ENCODE data around the gene TMTC2. TPM values are rescaled to one million over a fixed set of nuclear protein-coding genes. Genes with fewer than 3 reads are reported as not detected.

The TMTC2 gene
- total RNA-seq, 1 donor from 2014 or later = 2.2 TPM

DNA sequence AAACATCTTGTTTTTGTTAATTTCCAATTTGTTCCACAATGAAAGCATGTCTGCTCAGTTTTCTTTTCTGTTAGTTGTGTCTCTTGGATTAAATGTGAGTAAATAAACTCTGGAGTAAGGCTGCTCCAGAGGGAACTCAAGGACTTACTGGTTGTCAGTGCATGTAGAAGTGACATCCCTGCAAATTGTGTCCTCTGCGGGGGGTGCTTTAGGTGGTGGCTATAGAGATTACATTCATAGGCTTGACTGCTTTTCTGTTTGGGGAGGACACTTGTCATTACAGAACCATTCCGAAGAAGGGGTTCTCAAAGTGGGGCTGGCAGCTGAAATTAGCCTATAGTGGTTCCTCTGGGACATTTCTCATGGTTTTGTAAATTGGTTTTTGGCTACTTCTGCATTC is 8.8 kb downstream of the TMTC2 start:
- Mint-ChIP-seq H3K27me3 (peaks cover 2% of the 10 kb centered on the region), H3K4me1 (no peaks in the 10 kb centered on the region), H3K4me3 (no peak overlapping the region), H3K27ac (no peak overlapping the region), H3K9me3 (no peaks in the 10 kb centered on the region), H3K36me3 (ENCODE audit: low read depth) (no peaks in the 10 kb centered on the region)
- POLR2A ChIA-PET = no interaction called here
- DNase-seq (no peak), ATAC-seq (ENCODE audit: low read depth) (no peak)
- intact Hi-C loops (cut with micrococcal nuclease) = no loop called here
- TF ChIP-seq, protein P1, sequence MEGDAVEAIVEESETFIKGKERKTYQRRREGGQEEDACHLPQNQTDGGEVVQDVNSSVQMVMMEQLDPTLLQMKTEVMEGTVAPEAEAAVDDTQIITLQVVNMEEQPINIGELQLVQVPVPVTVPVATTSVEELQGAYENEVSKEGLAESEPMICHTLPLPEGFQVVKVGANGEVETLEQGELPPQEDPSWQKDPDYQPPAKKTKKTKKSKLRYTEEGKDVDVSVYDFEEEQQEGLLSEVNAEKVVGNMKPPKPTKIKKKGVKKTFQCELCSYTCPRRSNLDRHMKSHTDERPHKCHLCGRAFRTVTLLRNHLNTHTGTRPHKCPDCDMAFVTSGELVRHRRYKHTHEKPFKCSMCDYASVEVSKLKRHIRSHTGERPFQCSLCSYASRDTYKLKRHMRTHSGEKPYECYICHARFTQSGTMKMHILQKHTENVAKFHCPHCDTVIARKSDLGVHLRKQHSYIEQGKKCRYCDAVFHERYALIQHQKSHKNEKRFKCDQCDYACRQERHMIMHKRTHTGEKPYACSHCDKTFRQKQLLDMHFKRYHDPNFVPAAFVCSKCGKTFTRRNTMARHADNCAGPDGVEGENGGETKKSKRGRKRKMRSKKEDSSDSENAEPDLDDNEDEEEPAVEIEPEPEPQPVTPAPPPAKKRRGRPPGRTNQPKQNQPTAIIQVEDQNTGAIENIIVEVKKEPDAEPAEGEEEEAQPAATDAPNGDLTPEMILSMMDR (IDR thresholded peaks at IDR 0.05) = no peak
- CTCF ChIA-PET = no interaction called here

DNA sequence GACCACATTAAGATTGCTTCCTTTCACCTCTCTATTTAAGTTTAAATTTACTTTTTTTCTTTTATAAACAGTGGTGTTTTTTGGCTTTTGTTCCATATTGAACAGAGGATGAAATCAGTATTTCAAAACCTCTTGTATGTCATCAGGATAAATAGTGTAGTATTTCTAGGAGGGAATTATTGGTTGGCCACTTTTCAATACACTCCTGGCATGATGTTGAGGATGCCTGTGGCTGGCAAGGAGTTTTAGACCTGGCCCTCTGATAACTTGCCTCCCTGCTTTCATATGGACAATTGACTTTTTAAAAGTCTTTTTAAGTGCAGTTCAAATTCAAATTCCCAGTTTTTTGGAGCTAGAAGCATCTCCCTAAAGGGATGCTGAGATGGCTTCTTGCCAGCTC is 9.8 kb downstream of the TMTC2 start:
- CTCF ChIA-PET = interaction anchor here (2.2 kb wide), 1 partner anchor 10 kb away, joined by 15 read pairs; the partner anchor contains the start of gene TMTC2
- POLR2A ChIA-PET = no interaction called here
- DNase-seq (no peak), ATAC-seq (ENCODE audit: low read depth) (no peak)
- Mint-ChIP-seq H3K27ac (no peak overlapping the region), H3K27me3 (no peaks in the 10 kb centered on the region), H3K36me3 (ENCODE audit: low read depth) (no peaks in the 10 kb centered on the region), H3K4me3 (no peak overlapping the region), H3K9me3 (no peaks in the 10 kb centered on the region), H3K4me1 (no peaks in the 10 kb centered on the region)
- intact Hi-C loops (cut with micrococcal nuclease) = no loop called here
- TF ChIP-seq, protein P1 (IDR thresholded peaks at IDR 0.05) = no peak

GRCh38 chr12:82698708-82699564 is 12.2 kb downstream of the TMTC2 start:
- no peaks in the 10 kb centered on the region for H3K36me3 Mint-ChIP-seq (ENCODE audit: low read depth)
- no peaks in the 10 kb centered on the region for H3K9me3 Mint-ChIP-seq
- ChIA-PET CTCF (interaction anchor here (1.0 kb wide), 1 partner anchor 10 kb away, joined by 3 read pairs; no protein-coding TSS in a partner anchor), POLR2A (no interaction called here)
- no peak for DNase-seq
- intact Hi-C loops (cut with micrococcal nuclease) = no loop called here
- TF ChIP-seq, protein P1 (IDR thresholded peaks at IDR 0.05) = no peak
- H3K4me3 Mint-ChIP-seq = no peak overlapping the region
- no peaks in the 10 kb centered on the region for H3K27me3 Mint-ChIP-seq
- ATAC-seq (ENCODE audit: low read depth) = no peak
- no peak overlapping the region for H3K27ac Mint-ChIP-seq
- H3K4me1 Mint-ChIP-seq = no peaks in the 10 kb centered on the region

GRCh38 chr12:82705774-82706173 is 19.1 kb downstream of the TMTC2 start:
- ATAC-seq (ENCODE audit: low read depth) (no peak), DNase-seq (no peak)
- CTCF ChIA-PET = interaction anchor here (0.9 kb wide), 1 partner anchor 20 kb away, joined by 3 read pairs; no protein-coding TSS in a partner anchor
- intact Hi-C loops (cut with micrococcal nuclease) = no loop called here
- H3K4me1 Mint-ChIP-seq = no peaks in the 10 kb centered on the region
- H3K27me3 Mint-ChIP-seq = no peaks in the 10 kb centered on the region
- no peak overlapping the region for H3K27ac Mint-ChIP-seq
- no peaks in the 10 kb centered on the region for H3K36me3 Mint-ChIP-seq (ENCODE audit: low read depth)
- no peak overlapping the region for H3K4me3 Mint-ChIP-seq
- no peaks in the 10 kb centered on the region for H3K9me3 Mint-ChIP-seq
- POLR2A ChIA-PET = no interaction called here
- TF ChIP-seq, protein P1 (IDR thresholded peaks at IDR 0.05) = no peak

GRCh38 chr12:82708061-82708879 is 21.6 kb downstream of the TMTC2 start:
- ATAC-seq (ENCODE audit: low read depth) = no peak
- Mint-ChIP-seq H3K9me3 (peaks cover 4% of the 10 kb centered on the region), H3K36me3 (ENCODE audit: low read depth) (no peaks in the 10 kb centered on the region), H3K27ac (no peak overlapping the region), H3K27me3 (no peaks in the 10 kb centered on the region), H3K4me1 (no peaks in the 10 kb centered on the region), H3K4me3 (no peak overlapping the region)
- no peak for DNase-seq
- ChIA-PET CTCF (interaction anchor here (0.9 kb wide), 1 partner anchor 10 kb away, joined by 3 read pairs; no protein-coding TSS in a partner anchor), POLR2A (no interaction called here)
- TF ChIP-seq, protein P1 (IDR thresholded peaks at IDR 0.05) = no peak
- intact Hi-C loops (cut with micrococcal nuclease) = no loop called here

Data from activated B cell treated with CpG ODN at 0.5 μM for 24 hours (primary cell).